AG09319 (cell line): ENCODE data around the gene RETREG2.

ENCODE experiments used
- DNase-seq: peaks from one replicate; pipeline ENCODE4 v3.0.0-alpha.2; 2010; ENCODE audit warnings: low read depth; ENCODE audit errors: extremely low read depth
- CTCF ChIP-seq: IDR thresholded peaks from 2 replicates; pipeline ENCODE4 v1.5.1; 2011; ENCODE audit warnings: low read depth, mild to moderate bottlenecking, inconsistent platforms, low read length, moderate library complexity

RETREG2 gene

DNA sequence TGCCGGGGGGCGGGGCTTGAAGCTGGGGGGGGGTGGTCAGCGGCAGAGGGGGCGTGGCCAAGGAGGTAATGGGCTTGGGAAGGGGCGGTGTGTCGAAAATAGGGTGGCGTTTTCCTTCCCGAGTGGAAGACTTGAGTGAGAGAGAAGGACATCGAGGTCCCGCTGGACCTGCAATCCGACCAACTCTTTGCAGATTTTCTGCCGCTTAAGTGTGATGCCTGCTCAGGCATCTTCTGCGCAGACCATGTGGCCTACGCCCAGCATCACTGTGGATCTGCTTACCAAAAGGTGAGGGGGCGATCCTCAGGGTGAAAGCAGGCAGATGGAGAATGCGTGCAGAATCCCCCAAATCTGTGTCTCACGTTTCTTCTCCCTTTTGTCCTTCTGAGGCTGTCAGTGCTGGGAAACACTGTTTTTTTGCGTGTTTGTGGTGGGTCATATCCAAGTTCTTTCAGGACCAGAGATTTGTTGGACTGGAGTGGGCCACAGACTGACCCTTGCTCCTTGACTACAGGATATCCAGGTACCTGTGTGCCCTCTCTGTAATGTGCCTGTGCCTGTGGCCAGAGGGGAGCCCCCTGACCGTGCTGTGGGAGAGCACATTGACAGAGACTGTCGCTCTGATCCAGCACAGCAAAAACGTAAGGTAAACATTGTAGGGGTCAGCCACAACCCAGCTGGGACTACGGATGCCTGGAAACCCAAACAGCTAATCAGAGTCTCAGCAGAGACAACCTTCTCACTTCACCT lies 29.2 kb downstream of the RETREG2 start:
- DNase-seq, result no peak
- TF ChIP-seq CTCF, result no peak

DNA sequence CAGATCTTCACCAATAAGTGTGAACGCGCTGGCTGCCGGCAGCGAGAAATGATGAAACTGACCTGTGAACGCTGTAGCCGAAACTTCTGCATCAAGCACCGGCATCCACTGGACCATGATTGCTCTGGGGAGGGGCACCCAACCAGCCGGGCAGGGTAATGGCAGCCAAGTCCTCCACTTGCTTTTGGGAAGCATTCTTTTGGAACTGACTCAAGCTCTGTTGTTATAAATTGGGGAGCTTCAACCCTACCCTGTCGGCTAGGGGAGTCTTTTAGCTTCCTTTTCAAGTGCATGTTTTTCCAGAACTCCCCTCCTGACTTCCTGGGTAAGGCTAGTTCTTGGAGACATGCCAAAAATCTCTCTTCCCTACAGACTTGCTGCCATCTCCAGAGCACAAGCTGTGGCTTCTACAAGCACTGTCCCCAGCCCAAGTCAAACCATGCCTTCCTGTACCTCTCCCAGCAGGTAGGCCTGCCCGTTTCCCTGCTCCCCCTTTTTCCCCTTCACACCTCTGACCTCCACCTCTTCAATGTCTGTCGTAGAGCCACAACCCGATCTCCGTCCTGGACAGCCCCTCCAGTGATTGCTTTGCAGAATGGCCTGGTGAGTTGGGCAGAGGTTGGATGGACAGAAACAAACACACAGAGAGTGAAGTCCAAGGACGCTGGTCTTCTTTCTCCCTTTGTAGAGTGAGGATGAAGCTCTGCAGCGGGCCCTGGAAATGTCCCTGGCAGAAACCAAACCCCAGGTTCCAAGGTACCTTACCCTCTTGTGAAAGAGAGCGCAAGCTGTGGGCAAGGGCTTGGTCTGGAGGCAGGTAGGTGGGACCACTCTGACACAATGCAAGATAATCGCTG lies 30.0 kb downstream of the RETREG2 start:
- no peak for TF ChIP-seq CTCF

DNA sequence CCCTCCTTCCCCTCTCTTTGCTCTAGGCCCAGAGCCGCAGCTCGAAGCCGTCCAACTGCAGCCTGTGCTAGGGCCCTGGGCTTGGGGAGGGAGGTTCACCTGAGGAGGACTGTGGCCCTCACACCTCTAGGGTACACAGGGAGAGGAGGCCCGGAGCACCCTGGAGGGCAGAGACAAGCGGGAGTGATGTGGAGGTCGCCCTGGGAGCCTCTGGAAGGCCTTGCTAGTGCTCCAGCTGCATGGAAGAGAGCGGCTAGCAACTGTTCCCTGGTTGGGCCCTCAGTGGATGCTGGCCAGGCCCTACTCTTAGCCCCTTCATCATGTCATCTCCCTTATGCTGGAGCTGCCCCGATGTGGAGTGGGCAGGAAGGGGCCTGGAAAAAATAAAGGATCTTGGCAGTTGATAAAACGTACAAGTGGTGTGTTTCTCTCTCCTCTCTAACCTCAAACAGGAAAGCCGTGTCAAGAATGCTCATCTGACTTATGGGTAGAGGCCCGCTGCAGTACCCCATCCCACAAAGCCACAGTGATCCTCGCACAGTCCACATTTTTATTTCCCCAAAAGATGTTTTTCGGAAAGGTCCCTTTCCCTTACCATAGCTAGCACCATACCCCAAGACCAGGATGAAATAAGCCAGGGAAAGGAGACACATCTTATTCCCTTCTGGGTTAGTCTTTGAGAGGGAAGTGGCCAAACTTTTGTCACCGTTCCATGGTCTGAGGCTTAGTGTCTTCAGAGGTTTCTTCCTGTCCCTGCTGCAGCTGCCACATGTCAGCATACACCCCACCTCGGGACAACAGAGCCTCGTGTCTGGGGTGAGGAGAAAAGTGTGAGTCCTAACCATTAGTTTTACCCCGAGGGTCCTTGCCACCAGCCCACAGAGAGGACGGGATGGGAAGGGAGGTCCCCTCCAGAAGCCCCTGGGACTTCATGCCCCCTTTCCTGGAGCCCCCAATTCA lies 31.4 kb downstream of the RETREG2 start:
- DNase-seq, result no peak
- TF ChIP-seq CTCF, result no peak

More for the DNA sequence above, 30.0 kb downstream of the RETREG2 start:
- DNase-seq, result no peak

DNA sequence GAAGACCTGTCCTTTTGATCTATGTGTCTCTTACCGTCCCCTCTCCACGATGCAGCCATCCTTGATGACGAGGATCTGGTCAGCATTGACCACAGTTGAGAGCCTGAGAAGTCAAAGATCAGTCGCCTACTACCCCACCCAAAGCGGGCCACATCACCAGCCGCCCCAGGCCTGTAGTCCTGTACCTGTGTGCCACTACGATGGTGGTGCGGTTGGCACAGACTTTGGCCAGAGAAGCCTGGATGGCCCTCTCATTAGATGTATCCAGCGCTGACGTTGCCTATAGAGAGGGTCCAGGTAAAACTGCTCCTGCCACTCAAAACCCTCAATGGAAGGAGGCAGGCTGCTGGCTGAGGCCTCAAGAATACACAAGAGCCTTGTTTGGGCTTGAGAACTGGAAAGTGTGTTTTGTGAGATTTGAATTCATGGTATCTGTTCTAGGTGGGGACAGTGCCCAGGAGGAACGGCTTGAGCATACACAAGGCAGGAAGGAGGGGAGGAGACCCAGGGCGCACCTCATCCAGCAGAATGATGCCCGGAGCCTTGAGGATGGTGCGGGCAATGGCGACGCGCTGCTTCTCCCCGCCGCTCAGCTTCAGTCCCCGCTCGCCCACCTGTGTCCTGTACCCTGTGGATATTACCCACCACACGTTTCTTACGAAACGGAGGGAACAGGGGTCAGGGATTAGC lies 32.3 kb downstream of the RETREG2 start:
- no peak for DNase-seq
- no peak for TF ChIP-seq CTCF

DNA sequence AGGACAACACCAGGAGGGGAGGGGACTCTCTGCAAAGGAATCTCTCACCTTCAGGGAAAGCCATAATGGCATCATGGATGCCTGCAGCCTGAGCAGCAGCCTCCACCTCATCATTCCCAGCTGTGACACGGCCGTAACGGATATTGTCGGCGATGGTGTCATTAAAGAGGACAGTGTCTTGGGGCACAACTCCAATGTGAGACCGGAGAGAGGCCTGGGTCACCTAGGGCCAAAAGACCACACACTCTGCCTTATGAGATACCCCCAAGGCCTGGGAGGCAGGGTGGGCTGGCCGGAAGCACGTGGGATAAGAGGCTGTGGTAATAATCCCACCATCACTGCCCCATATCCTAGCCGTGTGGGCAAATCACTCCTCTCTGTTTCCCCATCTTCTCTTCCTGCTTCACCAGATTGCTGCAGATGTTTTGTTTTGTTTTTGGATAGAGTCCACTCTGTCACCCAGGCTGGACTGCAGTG lies 32.8 kb downstream of the RETREG2 start:
- TF ChIP-seq CTCF, result no peak
- DNase-seq, result no peak

- no peak for TF ChIP-seq CTCF
- DNase-seq, result no peak
Measured at GRCh38 chr2:219213026-219213415, 34.9 kb downstream of the RETREG2 start.
